ENCODE data around the gene HMCN2. TPM values are rescaled to one million over a fixed set of nuclear protein-coding genes. Genes with fewer than 3 reads are reported as not detected.

The HMCN2 gene
- total RNA-seq, 1 experiment from 2014 or later = 8.6 TPM

- Mint-ChIP-seq H3K4me1 (peaks cover 13 to 21% of the 10 kb centered on the region in 2 experiments), H3K36me3 (ENCODE audit: insufficient read depth in 1 of 3, low read depth in 3 of 3) (peaks cover 2 to 23% (median 8%) of the 10 kb centered on the region in 3 experiments; a peak in 5 of 7 replicates), H3K4me3 (no peak overlapping the region), H3K27me3 (ENCODE audit: low read depth) (peaks cover 3% of the 10 kb centered on the region), H3K27ac (peak overlapping the region in 1 of 3 experiments; percentile 34; a peak in 1 of 7 replicates), H3K9me3 (no peaks in the 10 kb centered on the region)
- Histone ChIP-seq H2BK12ac (ENCODE audit: insufficient read length, low read depth, low read length) (no peak overlapping the region), H2AFZ (ENCODE audit: low read length) (no peak overlapping the region), H3K56ac (ENCODE audit: insufficient read length, low read depth, low read length) (no peak overlapping the region), H3K79me2 (ENCODE audit: insufficient read depth, low read length) (no peaks in the 10 kb centered on the region), H3K23ac (ENCODE audit: insufficient read length, low read depth, low read length) (no peak overlapping the region), H3K14ac (ENCODE audit: insufficient read depth, low read length) (no peak overlapping the region), H2BK5ac (ENCODE audit: insufficient read length, low read length) (no peak overlapping the region), H3K23me2 (ENCODE audit: insufficient read length, low read depth, low read length, poor library complexity, severe bottlenecking) (no peaks in the 10 kb centered on the region), H4K8ac (replicated peaks; ENCODE audit: insufficient read length, low read depth, low read length) (no peak overlapping the region), H3K9ac (ENCODE audit: extremely low read depth, insufficient read length, low read length) (no peak overlapping the region), H4K5ac (ENCODE audit: insufficient read length, low read depth, low read length) (no peak overlapping the region), H3K18ac (ENCODE audit: insufficient read length, low read depth, low read length) (no peak overlapping the region), H2BK15ac (ENCODE audit: low read depth, low read length) (no peak overlapping the region), H3K4me1 (ENCODE audit: insufficient read depth, low read length) (no peaks in the 10 kb centered on the region), H3K27ac (ENCODE audit: insufficient read length, low read depth, low read length) (no peak overlapping the region), H3K27me3 (ENCODE audit: insufficient read depth, low read length) (no peaks in the 10 kb centered on the region), H3K4me2 (ENCODE audit: insufficient read depth, insufficient read length, low read length) (no peak overlapping the region), H3K79me1 (ENCODE audit: insufficient read depth, low read depth, low read length, poor library complexity, severe bottlenecking) (no peaks in the 10 kb centered on the region), H2AK5ac (ENCODE audit: insufficient read length, low read length) (no peak overlapping the region), H3K4ac (ENCODE audit: low read depth, low read length) (no peak overlapping the region), H4K20me1 (ENCODE audit: control insufficient read depth, insufficient read depth, insufficient read length) (no peaks in the 10 kb centered on the region), H2BK20ac (ENCODE audit: low read depth, low read length, poor library complexity, severe bottlenecking) (no peak overlapping the region), H4K91ac (ENCODE audit: insufficient read length, low read depth, low read length) (no peak overlapping the region), H2BK120ac (ENCODE audit: low read depth, low read length, poor library complexity, severe bottlenecking) (no peak overlapping the region), H3K9me3 (ENCODE audit: control insufficient read depth, low read depth, low read length) (no peaks in the 10 kb centered on the region), H3T11ph (ENCODE audit: low read length) (no peak overlapping the region)
- WGBS (ENCODE audit: extremely low coverage, insufficient read length, low lambda C conversion rate) = no CpG with 5 or more reads among the region's 7 CpGs
- no peak for DNase-seq
- TF ChIP-seq CTCF (conservative IDR thresholded peaks at IDR 0.05) = no peak
These were observed 60.4 kb downstream of the HMCN2 start for GRCh38 chr9:130325921-130326320.

Measured in H9 (cell line).